PC-3 (cell line): ENCODE results near the gene SAP30. TPM values are rescaled to one million over a fixed set of nuclear protein-coding genes. Genes with fewer than 3 reads are reported as not detected.
A peak's percentile ranks its signal among the peaks of the same experiment; 100 is the strongest.

ENCODE experiments used
- ATAC-seq: fragments of 200-7000 bp; cut with Tn5 transposase; 2 replicates; pipeline ENCODE4 v1.9.1; 2020; ENCODE audit warnings: mild to moderate bottlenecking, moderate library complexity
- Bru-seq: library from RNA; stranded (reverse); fragments of 400-500 nt; gene quantifications from one replicate; lab custom pipeline; 2021; lab: Mats Ljungman, UMichigan
- BruChase-seq, 2 experiments: library from RNA; stranded (reverse); fragments of 400-500 nt; gene quantifications; one replicate each; lab custom pipeline; 2021; lab: Mats Ljungman, UMichigan
- BruUV-seq: library from RNA; stranded (reverse); fragments of 400-500 nt; replicated peaks from 2 replicates; lab custom pipeline; 2021; lab: Mats Ljungman, UMichigan
- CTCF ChIA-PET: fragments of 300-600 bp; sonication (Branson Sonifier 250); formaldehyde crosslinking; loops from one replicate; lab custom pipeline; 2022; ENCODE audit warnings: antibody characterized with exemption; lab: Charles Lee
- POLR2A ChIA-PET: fragments of 300-600 bp; sonication (Branson Sonifier 250); formaldehyde crosslinking; loops from one replicate; lab custom pipeline; 2022; ENCODE audit warnings: antibody characterized with exemption; ENCODE audit not compliant: unreplicated experiment; lab: Charles Lee
- DNase-seq: peaks from one replicate; pipeline ENCODE4 v3.0.0-alpha.2; 2015
- H2AFZ ChIP-seq: fragments of 300-600 bp; sonication (generic); 2 replicates; pipeline ENCODE4 v1.6.0; 2016; ENCODE audit warnings: antibody characterized with exemption, low read length
- H3F3A ChIP-seq: fragments of 300-600 bp; sonication (generic); one replicate; pipeline ENCODE4 v1.6.0; 2017; ENCODE audit warnings: antibody characterized with exemption, low read length, control low read depth, mild to moderate bottlenecking; ENCODE audit not compliant: unreplicated experiment
- H3K27ac ChIP-seq: fragments of 300-600 bp; sonication (generic); 2 replicates; pipeline ENCODE4 v1.5.1; 2016; ENCODE audit warnings: mild to moderate bottlenecking, low read length
- H3K27me3 ChIP-seq: fragments of 300-600 bp; sonication (generic); 2 replicates; pipeline ENCODE4 v1.6.1; 2016; ENCODE audit warnings: low read length, mixed read lengths
- H3K36me3 ChIP-seq: fragments of 300-600 bp; sonication (generic); 2 replicates; pipeline ENCODE4 v1.6.1; 2016; ENCODE audit warnings: low read depth, mixed run types, low read length, mixed read lengths
- H3K4me1 ChIP-seq: fragments of 300-600 bp; sonication (generic); 2 replicates; pipeline ENCODE4 v1.5.1; 2016; ENCODE audit warnings: low read length; ENCODE audit not compliant: insufficient read depth
- H3K4me2 ChIP-seq: fragments of 300-600 bp; sonication (generic); 2 replicates; pipeline ENCODE4 v1.6.0; 2016; ENCODE audit warnings: low read length
- H3K4me3 ChIP-seq: fragments of 300-600 bp; sonication (generic); 2 replicates; pipeline ENCODE4 v1.5.1; 2016; ENCODE audit warnings: mild to moderate bottlenecking, low read length, mixed read lengths
- H3K79me2 ChIP-seq: fragments of 300-600 bp; sonication (generic); 2 replicates; pipeline ENCODE4 v1.6.1; 2017; ENCODE audit warnings: low read length, mixed read lengths
- H3K9ac ChIP-seq: fragments of 300-600 bp; sonication (generic); 2 replicates; pipeline ENCODE4 v1.6.0; 2016; ENCODE audit warnings: mild to moderate bottlenecking, low read length
- H3K9me2 ChIP-seq: fragments of 300-600 bp; sonication (generic); replicated peaks from 2 replicates; pipeline ENCODE4 v1.6.1; 2016; ENCODE audit warnings: mixed run types, low read length, mixed read lengths
- H3K9me3 ChIP-seq: fragments of 300-600 bp; sonication (generic); 2 replicates; pipeline ENCODE4 v1.6.1; 2016; ENCODE audit warnings: low read length, mixed read lengths
- H4K20me1 ChIP-seq: fragments of 300-600 bp; sonication (generic); 2 replicates; pipeline ENCODE4 v1.6.1; 2016; ENCODE audit warnings: low read length, mixed read lengths
- EZH2 ChIP-seq: fragments of 300-600 bp; sonication (generic); IDR thresholded peaks from one replicate; pipeline ENCODE4 v1.6.1; 2017; ENCODE audit warnings: antibody characterized with exemption, mild to moderate bottlenecking, low read length; ENCODE audit not compliant: unreplicated experiment
- EZH2phosphoT487 ChIP-seq: fragments of 300-600 bp; sonication (generic); IDR thresholded peaks from 2 replicates; pipeline ENCODE4 v1.6.1; 2018; ENCODE audit warnings: mild to moderate bottlenecking, antibody characterized with exemption, low read length, borderline replicate concordance
- intact Hi-C: fragments of 100-400 bp; cut with micrococcal nuclease; formaldehyde crosslinking; loops from 2 replicates; pipeline ENCODE4 v1.9.0; 2023
- long read RNA-seq: library from polyadenylated mRNA; unstranded; transcript quantifications from one replicate; pipeline ENCODE4 v2.0.0, GENCODE V29; 2021; ENCODE audit not compliant: unreplicated experiment
- total RNA-seq: library from RNA; depleted of rRNA; stranded (reverse); fragments of >200 nt; gene quantifications from 2 replicates; pipeline ENCODE4 v1.2.3, GENCODE V29; 2014; rRNA removed
- TF ChIP-seq, protein P1 (sequence below): fragments of 300-600 bp; sonication (generic); conservative IDR thresholded peaks from 2 replicates; pipeline ENCODE4 v1.5.1; 2017; ENCODE audit warnings: antibody characterized with exemption, low read depth, mild to moderate bottlenecking, low read length

Gene SAP30, protein sequence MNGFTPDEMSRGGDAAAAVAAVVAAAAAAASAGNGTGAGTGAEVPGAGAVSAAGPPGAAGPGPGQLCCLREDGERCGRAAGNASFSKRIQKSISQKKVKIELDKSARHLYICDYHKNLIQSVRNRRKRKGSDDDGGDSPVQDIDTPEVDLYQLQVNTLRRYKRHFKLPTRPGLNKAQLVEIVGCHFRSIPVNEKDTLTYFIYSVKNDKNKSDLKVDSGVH
- total RNA-seq, result 33.2 and 38.8 TPM in 2 replicates
- percentile 47 among the genes with signal in this experiment for Bru-seq, nascent RNA
- BruChase-seq, experiment 1, labeled RNA remaining after a 6-hour chase, result percentile 56 among the genes with signal in this experiment
- percentile 55 among the genes with signal in this experiment for BruChase-seq, experiment 2, labeled RNA remaining after a 2-hour chase
- long read RNA-seq, transcript SAP30-201 (4 exons, 1,108 nt), result major isoform, 13 of 33 reads
- long read RNA-seq, partial matches to known transcripts, result 18 of 33 reads
- long read RNA-seq, other reads (novel, unspliced or antisense), result 2 of 33 reads

DNA sequence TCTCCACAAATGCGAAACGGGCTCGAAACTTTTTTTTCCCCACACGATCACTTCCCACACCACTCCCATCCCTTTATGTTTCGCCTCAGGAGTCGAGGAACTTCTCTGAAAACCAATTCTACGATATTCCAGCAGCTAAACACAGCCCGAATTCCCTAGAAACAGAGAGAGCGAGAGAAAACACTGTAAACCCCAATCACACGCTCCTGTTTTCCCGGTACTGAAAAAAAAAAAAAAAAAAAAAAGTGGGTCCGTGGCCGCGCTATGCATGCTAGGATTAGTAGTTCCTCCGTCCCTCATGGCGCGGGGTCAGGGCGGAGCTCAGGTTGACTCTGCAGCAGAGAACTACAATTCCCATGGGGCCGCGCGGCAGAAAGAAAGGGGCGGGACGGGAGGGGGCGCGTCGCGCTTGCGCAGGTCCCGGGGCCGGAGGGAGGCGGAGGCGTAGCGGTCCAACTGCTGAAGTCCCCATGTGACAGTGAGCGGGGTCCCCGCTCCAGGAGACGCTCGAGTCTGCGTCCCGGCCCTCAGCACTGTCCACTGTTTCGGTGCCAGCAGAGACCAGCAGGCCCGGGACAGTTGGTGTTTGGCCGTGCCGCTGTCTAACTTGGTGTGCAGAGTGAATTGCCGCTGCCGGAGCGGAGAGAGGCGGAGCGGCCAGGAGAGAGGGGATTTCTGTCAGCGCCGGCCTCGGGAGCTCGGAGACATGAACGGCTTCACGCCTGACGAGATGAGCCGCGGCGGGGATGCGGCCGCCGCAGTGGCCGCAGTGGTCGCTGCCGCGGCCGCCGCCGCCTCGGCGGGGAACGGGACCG lies at the start of gene SAP30:
TSS of gene SAP30 (plus strand) at position 478 of the 815 bp plus-strand sequence. CDS start at position 707, 229 bp downstream.
- Histone ChIP-seq H2AFZ (peak within 1 kb of the TSS; percentile 92), H3K9ac (peak within 1 kb of the TSS; percentile 69), H3K4me3 (peak within 1 kb of the TSS; percentile 90), H3F3A (no peaks in the 10 kb centered on the region), H3K27me3 (no peaks in the 10 kb centered on the region), H3K27ac (peak within 1 kb of the TSS; percentile 59), H3K4me2 (peak within 1 kb of the TSS; percentile 92), H4K20me1 (0 out of 2 replicates have a peak, but pooled peaks cover 4% of the 10 kb centered on the region), H3K9me3 (no peaks in the 10 kb centered on the region), H3K9me2 (no peaks in the 10 kb centered on the region), H3K79me2 (peaks cover 34% of the 10 kb centered on the region), H3K4me1 (peaks cover 18% of the 10 kb centered on the region), H3K36me3 (no peaks in the 10 kb centered on the region)
- TF ChIP-seq, protein P1, sequence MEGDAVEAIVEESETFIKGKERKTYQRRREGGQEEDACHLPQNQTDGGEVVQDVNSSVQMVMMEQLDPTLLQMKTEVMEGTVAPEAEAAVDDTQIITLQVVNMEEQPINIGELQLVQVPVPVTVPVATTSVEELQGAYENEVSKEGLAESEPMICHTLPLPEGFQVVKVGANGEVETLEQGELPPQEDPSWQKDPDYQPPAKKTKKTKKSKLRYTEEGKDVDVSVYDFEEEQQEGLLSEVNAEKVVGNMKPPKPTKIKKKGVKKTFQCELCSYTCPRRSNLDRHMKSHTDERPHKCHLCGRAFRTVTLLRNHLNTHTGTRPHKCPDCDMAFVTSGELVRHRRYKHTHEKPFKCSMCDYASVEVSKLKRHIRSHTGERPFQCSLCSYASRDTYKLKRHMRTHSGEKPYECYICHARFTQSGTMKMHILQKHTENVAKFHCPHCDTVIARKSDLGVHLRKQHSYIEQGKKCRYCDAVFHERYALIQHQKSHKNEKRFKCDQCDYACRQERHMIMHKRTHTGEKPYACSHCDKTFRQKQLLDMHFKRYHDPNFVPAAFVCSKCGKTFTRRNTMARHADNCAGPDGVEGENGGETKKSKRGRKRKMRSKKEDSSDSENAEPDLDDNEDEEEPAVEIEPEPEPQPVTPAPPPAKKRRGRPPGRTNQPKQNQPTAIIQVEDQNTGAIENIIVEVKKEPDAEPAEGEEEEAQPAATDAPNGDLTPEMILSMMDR, result no peak
- TF ChIP-seq EZH2, result no peak
- TF ChIP-seq EZH2phosphoT487, result no peak
- DNase-seq (peak; percentile 92), ATAC-seq (peak; percentile 76)
- no TSS peak for BruUV-seq
- intact Hi-C loops, result no loop called here
- CTCF ChIA-PET, result interaction anchor here (0.5 to 1.0 kb wide), 4 partner anchors 36 to 645 kb away, joined by 3 to 10 read pairs (median 4); partner anchors contain the start of gene HMGB2
- POLR2A ChIA-PET, result interaction anchor here (0.5 to 1.4 kb wide), 4 partner anchors 35 to 988 kb away, joined by 3 to 52 read pairs (median 4); partner anchors contain the start of gene HMGB2

DNA sequence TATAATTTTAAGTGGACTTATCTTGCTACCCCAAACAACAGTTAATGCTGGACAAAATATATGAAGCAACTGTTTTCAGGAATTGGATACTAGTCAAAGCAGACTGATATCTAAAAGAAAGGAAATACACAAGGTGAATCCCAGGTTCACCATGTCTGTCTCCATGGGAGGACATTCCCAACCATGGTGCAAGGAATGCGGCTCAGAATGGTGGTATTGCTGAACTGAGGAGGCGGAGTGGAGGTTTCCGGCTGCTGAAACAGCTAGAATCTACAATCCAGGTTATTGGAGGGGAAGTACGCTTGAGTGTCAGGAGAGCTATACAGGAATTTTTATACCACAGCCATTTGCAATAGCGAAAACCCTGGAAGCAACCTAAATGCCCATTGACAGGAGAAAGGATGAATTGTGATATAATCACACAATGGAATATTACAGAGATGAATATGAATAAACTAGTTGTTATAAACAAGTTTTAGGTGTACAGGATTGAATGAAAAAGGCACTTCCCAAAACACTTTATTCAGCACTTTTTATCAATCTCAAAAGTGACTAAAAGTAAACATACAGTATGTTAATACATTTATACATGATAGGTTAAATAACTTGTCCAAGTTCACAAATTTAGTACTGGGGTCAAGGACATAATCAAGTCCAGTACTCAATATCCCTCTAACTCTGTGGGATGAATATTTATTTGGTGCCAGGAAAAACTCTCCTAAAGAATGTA lies 45.6 kb upstream of the SAP30 start:
- Histone ChIP-seq H3F3A (no peaks in the 10 kb centered on the region), H3K9ac (no peak overlapping the region), H3K4me1 (no peaks in the 10 kb centered on the region), H3K79me2 (no peaks in the 10 kb centered on the region), H3K27ac (no peak overlapping the region), H3K4me2 (no peak overlapping the region), H2AFZ (no peak overlapping the region), H3K36me3 (peaks cover 14% of the 10 kb centered on the region; the same call in 1 of the 2 replicates), H4K20me1 (no peaks in the 10 kb centered on the region), H3K9me2 (no peaks in the 10 kb centered on the region), H3K27me3 (no peaks in the 10 kb centered on the region), H3K9me3 (no peaks in the 10 kb centered on the region), H3K4me3 (no peak overlapping the region)
- no peak for ATAC-seq
- ChIA-PET CTCF (no interaction called here), POLR2A (no interaction called here)
- TF ChIP-seq EZH2 (no peak), EZH2phosphoT487 (no peak)
- TF ChIP-seq, protein P1, result no peak
- BruUV-seq, result no TSS peak
- DNase-seq, result no peak
- intact Hi-C loops, result no loop called here
